ENCODE measurements around the gene MRPL32.

DNA sequence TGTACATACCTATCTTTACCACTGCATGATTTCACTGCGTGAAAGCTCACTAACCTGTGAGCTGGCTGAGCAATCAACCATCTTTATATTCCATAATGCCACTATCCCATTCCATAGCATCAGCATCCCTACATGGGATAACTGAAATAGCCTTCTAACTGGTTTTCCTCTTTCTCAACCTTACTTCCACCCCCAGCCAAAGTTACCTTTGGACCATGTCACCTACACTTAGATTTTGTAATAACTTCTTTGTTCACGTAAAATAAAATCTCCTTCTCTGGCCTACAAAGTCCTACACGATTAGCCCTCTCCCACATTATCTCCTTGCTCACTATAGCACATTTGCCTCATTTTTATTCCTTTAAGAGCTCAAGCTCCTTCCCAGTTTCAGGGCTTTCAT lies 2.7 kb upstream of the MRPL32 start:
- TF ChIP-seq CTCF (conservative IDR thresholded peaks at IDR 0.05 in 1 of 2, IDR thresholded peaks at IDR 0.05 in 1 of 2; ENCODE audit: extremely low read depth in 1 of 2, insufficient read depth in 1 of 2, low read depth in 1 of 2, low read length in 2 of 2), result no peak
- no peak for TF ChIP-seq EZH2 (IDR thresholded peaks at IDR 0.05; ENCODE audit: borderline replicate concordance, low read length)

Data from mammary epithelial cell (primary cell).